HepG2 (cell line): ENCODE measurements around the gene SUPT6H. TPM values are rescaled to one million over a fixed set of nuclear protein-coding genes. Genes with fewer than 3 reads are reported as not detected.
A peak's percentile ranks its signal among the peaks of the same experiment; 100 is the strongest.

Experiments
- FLYWCH1 ChIP-seq: sonication (generic); formaldehyde crosslinking; IDR thresholded peaks from 2 replicates; pipeline ENCODE4 v1.8.1; 2023; ENCODE audit warnings: mild to moderate bottlenecking, missing genetic modification reagents
- IKZF4 ChIP-seq: sonication (generic); formaldehyde crosslinking; IDR thresholded peaks from 2 replicates; pipeline ENCODE4 v1.5.1; 2020; ENCODE audit warnings: borderline replicate concordance, mild to moderate bottlenecking, low read depth, missing genetic modification reagents; ENCODE audit errors: not compliant biosample characterization
- JUND ChIP-seq: sonication (generic); formaldehyde crosslinking; IDR thresholded peaks from 2 replicates; pipeline ENCODE4 v1.8.0; 2022; ENCODE audit warnings: mild to moderate bottlenecking, missing genetic modification reagents
- POLR2AphosphoS2 ChIP-seq: IDR thresholded peaks from 2 replicates; pipeline ENCODE4 v1.6.1; 2011; ENCODE audit warnings: low read depth, low read length, improper control_type of control experiment
- POLR2AphosphoS5 ChIP-seq: IDR thresholded peaks from 2 replicates; pipeline ENCODE4 v1.6.1; 2012; ENCODE audit warnings: low read depth, low read length
- PRPF4 ChIP-seq: fragments of 200-400 bp; formaldehyde crosslinking; IDR thresholded peaks from 2 replicates; pipeline ENCODE4 v1.6.1; 2016; ENCODE audit warnings: low read length, low read depth; ENCODE audit not compliant: poor library complexity, severe bottlenecking
- RAD51 ChIP-seq: fragments of 450-650 bp; IDR thresholded peaks from 2 replicates; pipeline ENCODE4 v1.6.1; 2016; ENCODE audit warnings: borderline replicate concordance
- TRIM24 ChIP-seq: sonication (generic); formaldehyde crosslinking; IDR thresholded peaks from 2 replicates; pipeline ENCODE4 v1.8.0; 2022; ENCODE audit warnings: mild to moderate bottlenecking, missing genetic modification reagents
- ZFP1 ChIP-seq: IDR thresholded peaks from 2 replicates; pipeline ENCODE4 v1.6.1; 2016
- ZNF530 ChIP-seq: sonication (generic); formaldehyde crosslinking; IDR thresholded peaks from 2 replicates; pipeline ENCODE4 v1.5.0; 2020; ENCODE audit warnings: low read depth, mild to moderate bottlenecking, missing genetic modification reagents
- ZNF724P ChIP-seq: sonication (generic); formaldehyde crosslinking; IDR thresholded peaks from 2 replicates; pipeline ENCODE4 v1.8.0; 2022; ENCODE audit warnings: missing genetic modification reagents, borderline replicate concordance
- ZNF776 ChIP-seq: sonication (generic); formaldehyde crosslinking; IDR thresholded peaks from 2 replicates; pipeline ENCODE4 v1.4.0; 2020; ENCODE audit warnings: mild to moderate bottlenecking, missing genetic modification reagents
- ZSCAN20 ChIP-seq: sonication (generic); formaldehyde crosslinking; IDR thresholded peaks from 2 replicates; pipeline ENCODE4 v1.4.0; 2020; ENCODE audit warnings: missing genetic modification reagents, mild to moderate bottlenecking, borderline replicate concordance
- polyA plus RNA-seq, 8 experiments: library from polyadenylated mRNA; depleted of rRNA in 3 of 8; stranded (reverse) in 7 of 8; unstranded in 1 of 8; fragments of >200 nt; fragmentation: Illumina TruSeq in 4 of 8; extraction: Trizol in 4 of 8; gene quantifications; 2 replicates each; pipeline versions ENCODE4 v1.2.1 to v1.2.3, GENCODE V29; 2011 to 2016; ENCODE audit warnings: low read depth in 4 of 8, missing spikeins in 1 of 8, mixed read lengths in 1 of 8; ENCODE audit not compliant: insufficient read depth in 1 of 8
- total RNA-seq, 5 experiments: library from RNA; depleted of rRNA; stranded (reverse); fragments of >200 nt; fragmentation: Illumina TruSeq; extraction: Trizol; gene quantifications; 2 replicates each; pipeline ENCODE4 v1.2.3, GENCODE V29; 2016; ENCODE audit warnings: low read depth in 1 of 5
- TF ChIP-seq, protein P1 (sequence below), 2 experiments: sonication (generic) in 1 of 2; formaldehyde crosslinking in 1 of 2; IDR thresholded peaks; 2 replicates each; pipeline versions ENCODE4 v1.4.0 to v1.6.1; 2016 to 2020; ENCODE audit warnings: borderline replicate concordance in 1 of 2, low read depth in 1 of 2, mild to moderate bottlenecking in 1 of 2, missing genetic modification reagents in 1 of 2
- TF ChIP-seq, protein P2 (sequence below): sonication (generic); formaldehyde crosslinking; IDR thresholded peaks from 2 replicates; pipeline ENCODE4 v1.5.1; 2020; ENCODE audit warnings: missing genetic modification reagents, mild to moderate bottlenecking, borderline replicate concordance
- TF ChIP-seq, protein P3 (sequence below): sonication (generic); formaldehyde crosslinking; IDR thresholded peaks from 2 replicates; pipeline ENCODE4 v1.4.0; 2020; ENCODE audit warnings: missing genetic modification reagents

SUPT6H gene
- total and polyA plus RNA-seq, 2 of the 13 experiments (the other 11 are each of a cell fraction or from before 2014, with no cell fraction given): 32.7 to 39.9 TPM

DNA sequence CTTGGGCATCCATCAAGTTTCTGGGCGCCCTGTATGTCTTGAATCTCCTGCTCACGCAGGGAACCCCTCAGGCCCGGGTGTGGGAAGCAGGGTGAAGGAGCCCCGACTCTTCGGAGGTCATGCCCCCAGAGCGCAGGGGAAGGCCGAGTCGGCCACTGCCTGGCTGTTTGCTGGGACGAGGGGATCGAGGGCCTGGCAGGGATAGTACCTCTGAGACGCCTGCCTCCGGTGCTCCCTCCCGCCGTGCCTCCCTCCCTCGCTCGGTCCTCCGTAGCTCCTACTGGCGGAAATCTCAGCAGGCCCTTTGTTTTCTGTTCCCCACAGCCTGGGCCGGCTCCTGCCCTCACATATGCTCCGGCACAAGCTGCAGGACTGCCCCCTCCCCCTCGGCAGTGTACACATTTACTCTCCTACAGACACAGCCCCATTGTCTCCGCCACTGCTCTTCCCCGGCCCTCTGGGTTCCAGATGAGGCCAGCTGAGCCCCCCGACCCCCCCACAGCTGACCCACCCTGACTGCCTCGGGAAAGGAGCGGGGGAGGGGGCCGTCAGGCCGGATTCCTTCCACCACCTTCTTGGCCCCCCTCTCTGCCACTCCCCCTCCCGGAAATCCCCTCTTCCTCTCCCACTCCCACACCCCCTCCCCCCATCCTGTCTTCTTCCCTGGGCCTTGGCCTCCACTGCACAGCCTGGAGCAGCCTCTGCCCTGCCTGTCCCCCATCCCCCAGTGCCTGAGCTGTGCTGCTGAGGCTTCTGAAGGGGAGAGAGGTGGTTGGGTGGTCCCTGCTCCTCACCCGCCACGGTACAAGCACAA lies 83.2 kb downstream of the SUPT6H start (continued):
- TF ChIP-seq, protein P1, sequence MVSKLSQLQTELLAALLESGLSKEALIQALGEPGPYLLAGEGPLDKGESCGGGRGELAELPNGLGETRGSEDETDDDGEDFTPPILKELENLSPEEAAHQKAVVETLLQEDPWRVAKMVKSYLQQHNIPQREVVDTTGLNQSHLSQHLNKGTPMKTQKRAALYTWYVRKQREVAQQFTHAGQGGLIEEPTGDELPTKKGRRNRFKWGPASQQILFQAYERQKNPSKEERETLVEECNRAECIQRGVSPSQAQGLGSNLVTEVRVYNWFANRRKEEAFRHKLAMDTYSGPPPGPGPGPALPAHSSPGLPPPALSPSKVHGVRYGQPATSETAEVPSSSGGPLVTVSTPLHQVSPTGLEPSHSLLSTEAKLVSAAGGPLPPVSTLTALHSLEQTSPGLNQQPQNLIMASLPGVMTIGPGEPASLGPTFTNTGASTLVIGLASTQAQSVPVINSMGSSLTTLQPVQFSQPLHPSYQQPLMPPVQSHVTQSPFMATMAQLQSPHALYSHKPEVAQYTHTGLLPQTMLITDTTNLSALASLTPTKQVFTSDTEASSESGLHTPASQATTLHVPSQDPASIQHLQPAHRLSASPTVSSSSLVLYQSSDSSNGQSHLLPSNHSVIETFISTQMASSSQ (IDR thresholded peaks at IDR 0.05; ENCODE audit: low read depth): no peak
- TF ChIP-seq, protein P1 (CRISPR knock-in tag; IDR thresholded peaks at IDR 0.05; ENCODE audit: borderline replicate concordance): peak; percentile 56
- TF ChIP-seq ZNF530 (CRISPR knock-in tag) (no peak), POLR2AphosphoS5 (peak; percentile 76), ZFP1 (no peak), ZNF724P (no peak; the same call in 1 of the 2 replicates), RAD51 (no peak), FLYWCH1 (CRISPR knock-in tag) (no peak), ZSCAN20 (CRISPR knock-in tag) (no peak), POLR2AphosphoS2 (no peak; the same call in 1 of the 2 replicates), IKZF4 (no peak), ZNF776 (CRISPR knock-in tag) (no peak), TRIM24 (CRISPR knock-in tag) (no peak), PRPF4 (no peak), JUND (CRISPR knock-in tag) (no peak)
- TF ChIP-seq, protein P2, sequence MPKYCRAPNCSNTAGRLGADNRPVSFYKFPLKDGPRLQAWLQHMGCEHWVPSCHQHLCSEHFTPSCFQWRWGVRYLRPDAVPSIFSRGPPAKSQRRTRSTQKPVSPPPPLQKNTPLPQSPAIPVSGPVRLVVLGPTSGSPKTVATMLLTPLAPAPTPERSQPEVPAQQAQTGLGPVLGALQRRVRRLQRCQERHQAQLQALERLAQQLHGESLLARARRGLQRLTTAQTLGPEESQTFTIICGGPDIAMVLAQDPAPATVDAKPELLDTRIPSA (CRISPR knock-in tag): no peak
- TF ChIP-seq, protein P3, sequence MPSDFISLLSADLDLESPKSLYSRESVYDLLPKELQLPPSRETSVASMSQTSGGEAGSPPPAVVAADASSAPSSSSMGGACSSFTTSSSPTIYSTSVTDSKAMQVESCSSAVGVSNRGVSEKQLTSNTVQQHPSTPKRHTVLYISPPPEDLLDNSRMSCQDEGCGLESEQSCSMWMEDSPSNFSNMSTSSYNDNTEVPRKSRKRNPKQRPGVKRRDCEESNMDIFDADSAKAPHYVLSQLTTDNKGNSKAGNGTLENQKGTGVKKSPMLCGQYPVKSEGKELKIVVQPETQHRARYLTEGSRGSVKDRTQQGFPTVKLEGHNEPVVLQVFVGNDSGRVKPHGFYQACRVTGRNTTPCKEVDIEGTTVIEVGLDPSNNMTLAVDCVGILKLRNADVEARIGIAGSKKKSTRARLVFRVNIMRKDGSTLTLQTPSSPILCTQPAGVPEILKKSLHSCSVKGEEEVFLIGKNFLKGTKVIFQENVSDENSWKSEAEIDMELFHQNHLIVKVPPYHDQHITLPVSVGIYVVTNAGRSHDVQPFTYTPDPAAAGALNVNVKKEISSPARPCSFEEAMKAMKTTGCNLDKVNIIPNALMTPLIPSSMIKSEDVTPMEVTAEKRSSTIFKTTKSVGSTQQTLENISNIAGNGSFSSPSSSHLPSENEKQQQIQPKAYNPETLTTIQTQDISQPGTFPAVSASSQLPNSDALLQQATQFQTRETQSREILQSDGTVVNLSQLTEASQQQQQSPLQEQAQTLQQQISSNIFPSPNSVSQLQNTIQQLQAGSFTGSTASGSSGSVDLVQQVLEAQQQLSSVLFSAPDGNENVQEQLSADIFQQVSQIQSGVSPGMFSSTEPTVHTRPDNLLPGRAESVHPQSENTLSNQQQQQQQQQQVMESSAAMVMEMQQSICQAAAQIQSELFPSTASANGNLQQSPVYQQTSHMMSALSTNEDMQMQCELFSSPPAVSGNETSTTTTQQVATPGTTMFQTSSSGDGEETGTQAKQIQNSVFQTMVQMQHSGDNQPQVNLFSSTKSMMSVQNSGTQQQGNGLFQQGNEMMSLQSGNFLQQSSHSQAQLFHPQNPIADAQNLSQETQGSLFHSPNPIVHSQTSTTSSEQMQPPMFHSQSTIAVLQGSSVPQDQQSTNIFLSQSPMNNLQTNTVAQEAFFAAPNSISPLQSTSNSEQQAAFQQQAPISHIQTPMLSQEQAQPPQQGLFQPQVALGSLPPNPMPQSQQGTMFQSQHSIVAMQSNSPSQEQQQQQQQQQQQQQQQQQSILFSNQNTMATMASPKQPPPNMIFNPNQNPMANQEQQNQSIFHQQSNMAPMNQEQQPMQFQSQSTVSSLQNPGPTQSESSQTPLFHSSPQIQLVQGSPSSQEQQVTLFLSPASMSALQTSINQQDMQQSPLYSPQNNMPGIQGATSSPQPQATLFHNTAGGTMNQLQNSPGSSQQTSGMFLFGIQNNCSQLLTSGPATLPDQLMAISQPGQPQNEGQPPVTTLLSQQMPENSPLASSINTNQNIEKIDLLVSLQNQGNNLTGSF (CRISPR knock-in tag): no peak
